Ovary (tissue), 9 donors: ENCODE results near the gene ANAPC15. TPM values are rescaled to one million over a fixed set of nuclear protein-coding genes. Genes with fewer than 3 reads are reported as not detected.
A peak's percentile ranks its signal among the peaks of the same experiment; 100 is the strongest.

Experiments
- DNase-seq, 5 donors: peaks; one replicate each; pipeline ENCODE4 v3.0.0-alpha.2; 2019 to 2020
- H3K27ac ChIP-seq, 2 donors: fragments of 200-600 bp; one replicate each; pipeline versions ENCODE4 v1.5.1 to v1.8.0; 2019 to 2022
- H3K27me3 ChIP-seq: fragments of 200-600 bp; one replicate; pipeline ENCODE4 v1.8.0; 2022
- H3K36me3 ChIP-seq: fragments of 200-600 bp; sonication (generic); one replicate; pipeline ENCODE4 v1.5.1; 2019
- H3K4me1 ChIP-seq: one replicate; pipeline ENCODE4 v1.8.1; 2013; ENCODE audit warnings: mild to moderate bottlenecking, moderate library complexity; ENCODE audit not compliant: insufficient read depth
- H3K4me3 ChIP-seq: fragments of 200-600 bp; sonication (generic); one replicate; pipeline ENCODE4 v1.5.1; 2017
- H3K9me3 ChIP-seq, 2 donors: fragments of 200-600 bp in 1 of 2; sonication (generic) in 1 of 2; one replicate each; pipeline versions ENCODE4 v1.5.1 to v1.8.1; 2013 to 2019; ENCODE audit warnings: mild to moderate bottlenecking in 1 of 2, moderate library complexity in 1 of 2
- CTCF ChIP-seq, 3 donors: fragments of 450-650 bp in 2 of 3; fragments of 200-600 bp in 1 of 3; IDR thresholded peaks; one replicate each; pipeline versions ENCODE4 v1.5.1 to v1.8.0; 2016 to 2022; ENCODE audit warnings: antibody characterized with exemption in 3 of 3, mild to moderate bottlenecking in 1 of 3
- EP300 ChIP-seq: sonication (generic); formaldehyde crosslinking; IDR thresholded peaks from one replicate; pipeline ENCODE4 v1.6.1; 2017; ENCODE audit warnings: antibody characterized with exemption
- POLR2A ChIP-seq: fragments of 450-650 bp; IDR thresholded peaks from one replicate; pipeline ENCODE4 v1.6.1; 2017; ENCODE audit warnings: antibody characterized with exemption, mild to moderate bottlenecking, moderate library complexity
- WGBS, 3 donors: extraction: QIAGEN DNeasy Blood & Tissue Kit in 1 of 3; methylation state at CpG; one replicate each; pipeline versions ENCODE4 v1.1.5 to v1.1.7; 2013 to 2017; 5-methylcytosine and 5-hydroxymethylcytosine counted together
- intact Hi-C, 4 donors: fragments of 100-400 bp; cut with DNase I; formaldehyde crosslinking; loops; one replicate each; pipeline versions ENCODE4 v1.11.0 to v1.15.1; 2022 to 2023
- polyA plus RNA-seq, 2 donors: library from polyadenylated mRNA; stranded (reverse); fragments of 200-250 nt in 1 of 2; fragments of 350-450 nt in 1 of 2; fragmentation: Illumina TruSeq in 1 of 2; extraction: RNeasy Lipid Tissue Mini Kit (QIAGEN cat#74804) in 1 of 2; gene quantifications; one replicate each; pipeline ENCODE4 v1.2.3, GENCODE V29; 2013 to 2014
- total RNA-seq, 7 donors: library from RNA; depleted of rRNA in 2 of 7; stranded (reverse); fragments of >200 nt in 2 of 7; fragmentation: NEBNext Ultra II Directional in 3 of 7; extraction: Animal tissue kit (Norgen Biotek cat#: 25700) in 3 of 7; gene quantifications; one replicate each; pipeline versions ENCODE4 v1.1.0 to v1.2.4, GENCODE V29; 2016 to 2023
- donor health status: DM: no; HTN: no; CAD: no; lungs with moderate emphysema.
- donor health status: DM: no; HTN: no; CAD: no.
- donor health status: Bipolar disorder and iron deficiency.
- donor health status: DM: yes; HTN: yes; CAD: no.
- donor health status: DM: no; HTN: no; CAD: no.
- donor health status: DM: yes; HTN: yes; CAD: no.

Gene ANAPC15
- total and polyA plus RNA-seq, 9 donors: 11.1 to 44.4 (median 23.9) TPM

DNA sequence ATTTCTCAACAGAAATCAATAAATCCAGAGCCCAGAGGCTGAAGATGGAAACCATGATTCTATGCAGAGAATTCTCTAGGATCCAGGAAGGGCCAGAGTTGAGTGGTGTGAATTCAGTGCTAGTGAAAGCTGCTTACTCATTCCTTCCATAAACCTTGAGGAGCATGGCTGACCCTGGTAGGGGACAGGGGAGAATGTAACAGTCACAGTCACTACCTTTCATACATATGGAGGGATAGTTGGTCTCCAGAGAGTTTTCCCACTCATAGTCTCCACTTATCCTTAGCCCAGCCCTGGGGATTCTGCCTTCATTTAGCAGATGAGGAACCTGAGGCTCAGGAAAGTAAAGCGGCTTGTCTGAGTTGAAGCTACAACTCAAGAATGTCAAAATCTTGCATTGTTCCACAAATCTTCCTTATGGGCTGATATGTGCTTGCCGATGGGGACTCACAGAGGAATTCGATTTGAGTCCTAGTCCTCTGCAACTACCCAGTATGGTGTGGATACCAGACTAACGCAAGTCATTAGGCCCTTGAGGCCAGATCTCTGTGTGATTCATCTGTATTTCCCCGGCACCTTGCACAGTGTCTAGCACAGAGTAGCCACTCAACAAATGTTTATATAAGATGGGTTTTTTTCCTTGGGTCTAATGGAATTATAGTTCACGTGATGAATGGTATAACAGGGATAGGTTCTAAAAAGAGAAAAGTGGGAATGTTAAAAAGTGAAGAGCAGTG, 3.7 kb upstream of the ANAPC15 start:
- intact Hi-C loops: no loop called here
- no peak for DNase-seq

GRCh38 chr11:72114570-72114969, 2.1 kb upstream of the ANAPC15 start:
- TF ChIP-seq POLR2A: no peak
- no peak for TF ChIP-seq CTCF (IDR thresholded peaks at IDR 0.05)
- no peak for TF ChIP-seq EP300
- no peak for DNase-seq
- H3K36me3 ChIP-seq: no peaks in the 10 kb centered on the region
- peaks cover 2% of the 10 kb centered on the region for H3K4me1 ChIP-seq
- H3K4me3 ChIP-seq: no peak overlapping the region
- no peaks in the 10 kb centered on the region for H3K27me3 ChIP-seq
- 95 to 98% (median 96%) methylated on average over 1 of the region's 1 CpG for WGBS, 3 donors
- no peaks in the 10 kb centered on the region for H3K9me3 ChIP-seq
- no peak overlapping the region for H3K27ac ChIP-seq
- intact Hi-C loops: no loop called here

More for the DNA sequence above, 3.7 kb upstream of the ANAPC15 start:
- Histone ChIP-seq H3K27me3 (no peaks in the 10 kb centered on the region), H3K4me1 (peaks cover 2% of the 10 kb centered on the region), H3K4me3 (no peak overlapping the region), H3K9me3 (no peaks in the 10 kb centered on the region), H3K27ac (no peak overlapping the region), H3K36me3 (no peaks in the 10 kb centered on the region)
- no peak for TF ChIP-seq CTCF (IDR thresholded peaks at IDR 0.05)
- TF ChIP-seq POLR2A: no peak
- WGBS, 3 donors: 90 to 94% (median 91%) methylated on average over 6 of the region's 6 CpGs

DNA sequence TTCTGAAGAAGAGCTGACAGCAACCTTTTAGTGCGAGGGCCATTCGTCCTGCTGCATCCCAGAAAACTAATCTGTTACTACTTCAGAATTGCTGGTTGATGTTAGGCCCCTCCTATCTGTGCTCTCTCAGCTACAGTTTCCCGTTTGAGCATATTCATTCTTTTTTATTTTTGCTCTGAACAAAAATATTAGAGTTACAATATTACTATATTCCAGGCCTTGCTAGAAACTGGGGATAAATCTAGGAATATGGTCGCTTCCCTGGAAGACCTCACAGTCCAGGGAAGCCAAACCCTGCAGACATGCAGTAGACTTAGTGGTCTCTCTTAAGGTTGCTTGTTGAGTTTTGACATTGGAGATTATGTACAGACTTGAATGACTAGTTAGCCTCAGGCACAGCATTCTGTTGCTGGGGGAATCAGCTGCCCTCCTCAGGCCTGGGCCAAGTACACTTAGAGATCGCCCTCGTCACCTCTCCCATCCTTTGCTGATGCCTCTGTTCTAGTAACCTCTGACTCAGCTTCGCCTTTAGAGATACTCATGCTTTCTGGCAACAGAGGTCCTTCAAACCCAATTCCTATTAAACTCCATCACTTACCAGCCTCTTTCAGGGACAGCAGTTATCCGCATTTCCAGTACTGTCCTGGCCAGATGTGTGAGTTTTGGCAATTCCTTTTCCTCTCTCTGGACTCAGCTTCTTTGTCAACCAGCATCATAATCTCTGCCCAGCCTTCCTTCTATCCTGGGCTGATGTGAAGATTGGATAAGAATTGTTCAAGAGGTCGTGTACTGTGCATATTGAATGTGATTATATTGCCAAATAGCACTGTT, 698 bp upstream of the ANAPC15 start:
- WGBS, 3 donors: 65% methylated on average over 9 of the region's 9 CpGs
- peak in 1 of 5 donors; percentile 27 for DNase-seq

More for the DNA sequence above, 698 bp upstream of the ANAPC15 start:
- Histone ChIP-seq H3K4me3 (peak overlapping the region; percentile 75), H3K4me1 (peaks cover 2% of the 10 kb centered on the region), H3K27ac (peak overlapping the region; percentile 58 to 98), H3K9me3 (no peaks in the 10 kb centered on the region), H3K27me3 (no peaks in the 10 kb centered on the region), H3K36me3 (no peaks in the 10 kb centered on the region)
- TF ChIP-seq CTCF (IDR thresholded peaks at IDR 0.05): no peak
- intact Hi-C loops: no loop called here
